Measurements from ENCODE around the gene KIAA0513.

Gene KIAA0513, protein sequence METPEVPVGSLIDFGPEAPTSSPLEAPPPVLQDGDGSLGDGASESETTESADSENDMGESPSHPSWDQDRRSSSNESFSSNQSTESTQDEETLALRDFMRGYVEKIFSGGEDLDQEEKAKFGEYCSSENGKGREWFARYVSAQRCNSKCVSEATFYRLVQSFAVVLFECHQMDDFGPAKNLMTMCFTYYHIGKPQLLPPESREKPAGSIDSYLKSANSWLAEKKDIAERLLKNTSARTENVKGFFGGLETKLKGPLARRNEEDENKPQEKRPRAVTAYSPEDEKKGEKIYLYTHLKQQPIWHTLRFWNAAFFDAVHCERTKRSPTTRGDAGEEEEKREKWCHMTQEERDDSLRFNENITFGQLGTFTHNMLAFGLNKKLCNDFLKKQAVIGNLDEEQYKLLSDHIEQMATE

GRCh38 chr16:85027349-85027957, at the start of gene KIAA0513:
Gene KIAA0513 (plus strand): TSS chr16:85027795. CDS start chr16:85067072, 39,277 bp downstream.
- in situ Hi-C loops (cut with MboI; ENCODE audit: low sequenced_read_pairs) = no loop called here

- in situ Hi-C loops (cut with MboI; ENCODE audit: low sequenced_read_pairs) = loop anchor here (10.0 kb wide), 1 partner anchor 225 kb away; no protein-coding TSS in a partner anchor
Measured at GRCh38 chr16:84979516-84979915, 48.1 kb upstream of the KIAA0513 start.

DNA sequence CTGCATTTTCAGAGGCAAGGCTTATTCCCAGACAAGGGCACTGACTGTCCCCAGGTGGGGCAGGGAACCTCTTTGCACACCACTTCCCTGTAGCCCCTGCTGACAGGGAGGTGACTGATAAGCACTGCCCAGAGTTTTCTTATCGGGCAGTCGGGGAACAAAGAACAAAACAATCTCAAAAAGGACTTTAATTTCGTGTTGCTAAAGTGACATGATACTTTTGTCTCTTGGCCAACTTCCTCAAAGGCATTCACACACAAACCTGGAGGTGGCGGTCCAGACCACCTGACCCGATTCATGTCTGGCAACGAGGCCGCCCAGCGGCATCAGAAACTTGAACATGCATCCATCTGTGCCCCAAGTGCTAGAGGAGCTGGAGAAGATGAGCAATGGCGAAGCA, 45.2 kb upstream of the KIAA0513 start:
- in situ Hi-C loops (cut with MboI; ENCODE audit: low sequenced_read_pairs) = no loop called here

- in situ Hi-C loops (cut with MboI; ENCODE audit: low sequenced_read_pairs) = no loop called here
Measured at GRCh38 chr16:84985079-84986065, 42.2 kb upstream of the KIAA0513 start.

DNA sequence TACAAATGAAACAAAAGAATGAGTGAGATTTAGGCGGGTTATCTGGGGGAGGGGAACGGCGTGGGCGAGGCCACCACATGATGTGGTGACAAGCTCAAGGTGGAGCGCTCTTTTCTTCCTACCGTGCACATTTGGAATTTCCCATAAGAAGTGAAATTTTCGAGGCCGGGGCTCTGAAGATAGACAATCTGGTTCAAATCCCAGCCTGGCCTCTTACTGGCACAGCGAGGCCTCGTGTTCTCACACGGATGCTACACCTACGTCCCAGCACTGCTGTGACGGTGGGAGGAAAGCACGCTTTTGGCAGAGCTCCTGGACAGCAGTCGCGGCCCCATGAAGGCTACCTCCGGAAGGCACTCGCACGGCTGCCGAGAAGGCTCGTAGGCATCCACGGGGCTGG, 41.5 kb upstream of the KIAA0513 start:
- in situ Hi-C loops (cut with MboI; ENCODE audit: low sequenced_read_pairs) = no loop called here

- in situ Hi-C loops (cut with MboI; ENCODE audit: low sequenced_read_pairs) = no loop called here
Measured at GRCh38 chr16:84986879-84987278, 40.7 kb upstream of the KIAA0513 start.

DNA sequence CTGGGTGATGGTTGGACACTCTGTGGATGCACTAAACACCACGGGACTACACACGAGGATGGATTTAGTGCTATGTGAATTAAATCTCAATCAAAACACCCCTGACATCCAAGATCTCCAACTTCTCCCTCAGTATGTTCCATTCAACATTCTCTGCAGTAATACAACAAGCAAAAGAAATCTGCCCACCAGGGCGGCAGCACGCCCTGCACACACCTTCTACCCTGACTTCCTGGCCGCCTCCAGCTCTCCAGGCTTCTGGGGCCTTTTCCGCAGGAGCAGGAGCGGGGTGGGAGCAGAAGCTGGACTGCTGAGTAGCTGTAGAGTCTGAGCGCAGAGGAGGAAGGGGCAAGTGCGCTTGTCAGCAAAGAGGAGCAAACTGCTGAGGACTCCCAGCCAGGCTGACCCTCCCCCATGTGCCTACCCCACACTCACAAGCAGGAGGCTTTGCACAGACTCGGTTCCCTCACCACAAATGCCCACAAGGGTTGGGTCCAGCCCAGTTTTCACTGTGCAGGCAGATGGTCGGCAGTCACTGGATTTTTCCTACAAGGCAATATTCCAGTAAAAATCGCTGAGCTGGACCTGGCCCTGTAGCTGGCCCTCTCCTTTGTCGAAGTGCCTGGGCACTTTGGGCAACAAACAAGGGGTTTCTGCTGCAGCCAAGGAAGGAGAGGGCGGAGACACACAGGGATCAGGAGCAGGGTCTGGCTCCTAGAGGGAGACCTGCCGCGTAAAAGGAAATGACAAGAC, 39.1 kb upstream of the KIAA0513 start:
- in situ Hi-C loops (cut with MboI; ENCODE audit: low sequenced_read_pairs) = no loop called here

DNA sequence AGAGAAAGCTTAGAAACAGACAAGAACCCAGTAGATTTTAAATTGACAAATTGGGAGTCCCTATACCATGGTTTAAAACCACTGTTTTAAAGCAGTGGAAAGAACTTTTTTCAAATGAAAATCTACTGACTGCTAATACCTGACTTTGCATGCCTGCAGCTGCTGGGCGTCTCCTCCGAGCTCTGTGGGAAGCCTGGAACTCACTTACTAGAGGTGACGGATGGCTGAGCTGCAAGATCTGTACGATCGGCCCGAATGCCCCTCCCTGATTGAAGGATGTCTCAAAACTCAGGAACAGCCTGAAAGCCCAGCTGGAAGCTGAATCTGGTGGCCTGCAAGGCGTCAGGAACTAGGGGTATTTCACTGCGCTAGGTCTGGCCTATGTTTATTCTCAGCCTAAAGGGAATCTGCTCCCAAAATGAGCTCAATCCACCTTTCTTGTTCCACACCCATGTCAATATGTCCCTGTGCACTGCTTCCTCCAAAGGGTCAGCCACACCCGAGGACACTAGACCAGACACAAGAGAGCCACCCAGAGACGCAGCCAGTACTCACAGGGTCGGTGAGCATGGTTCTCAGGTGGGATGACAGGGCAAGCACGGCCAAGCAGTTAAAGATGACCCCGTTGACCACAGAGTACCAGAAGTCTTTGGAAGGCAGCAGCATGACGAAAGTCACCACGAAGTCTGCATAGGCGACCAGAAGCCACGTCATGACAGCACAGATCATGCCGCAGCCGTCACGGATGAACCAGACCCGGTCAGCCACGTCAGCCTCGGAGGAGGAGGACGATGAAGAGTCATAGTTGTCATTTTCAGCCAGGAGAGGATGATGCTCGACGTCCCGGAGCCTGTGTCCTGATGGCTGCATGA, 37.6 kb upstream of the KIAA0513 start:
- in situ Hi-C loops (cut with MboI; ENCODE audit: low sequenced_read_pairs) = no loop called here

DNA sequence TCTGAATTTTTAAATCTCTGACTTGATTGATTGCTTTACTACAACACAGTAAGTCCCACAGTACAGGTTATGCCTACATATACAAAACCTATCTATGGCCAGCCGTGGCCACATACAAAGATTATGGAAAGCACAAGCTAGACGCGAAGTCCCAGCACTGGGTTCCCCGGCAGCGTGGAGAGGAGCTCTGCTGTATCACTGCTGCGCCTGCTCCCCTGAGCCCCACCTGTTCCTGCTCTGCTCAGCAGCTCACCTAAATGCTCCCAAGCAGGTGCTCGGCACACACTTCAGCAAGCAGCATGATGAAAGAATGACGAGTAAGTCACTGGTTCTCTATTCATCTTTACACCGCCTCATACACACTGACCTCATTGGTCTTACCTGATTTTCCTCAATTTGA, 36.8 kb upstream of the KIAA0513 start:
- in situ Hi-C loops (cut with MboI; ENCODE audit: low sequenced_read_pairs) = no loop called here

DNA sequence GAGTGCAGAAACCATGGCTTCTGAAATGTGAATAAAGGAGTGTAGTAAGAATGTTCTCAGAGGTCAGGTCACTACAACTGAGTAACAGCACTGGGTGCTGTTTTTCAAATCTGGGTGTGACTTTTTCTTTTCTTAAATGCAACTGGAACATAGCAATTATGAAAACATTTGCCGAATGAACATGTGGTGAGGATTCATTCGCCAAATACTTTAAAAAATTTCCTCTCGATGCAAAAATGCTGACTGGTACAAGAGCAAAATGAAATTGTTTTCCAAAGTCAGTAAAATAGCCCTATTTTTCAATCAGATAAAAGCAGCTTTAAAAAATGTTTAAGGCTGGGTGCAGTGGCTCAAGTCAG, 34.9 kb upstream of the KIAA0513 start:
- in situ Hi-C loops (cut with MboI; ENCODE audit: low sequenced_read_pairs) = no loop called here

GRCh38 chr16:84993926-84994325, 33.7 kb upstream of the KIAA0513 start:
- in situ Hi-C loops (cut with MboI; ENCODE audit: low sequenced_read_pairs) = no loop called here

DNA sequence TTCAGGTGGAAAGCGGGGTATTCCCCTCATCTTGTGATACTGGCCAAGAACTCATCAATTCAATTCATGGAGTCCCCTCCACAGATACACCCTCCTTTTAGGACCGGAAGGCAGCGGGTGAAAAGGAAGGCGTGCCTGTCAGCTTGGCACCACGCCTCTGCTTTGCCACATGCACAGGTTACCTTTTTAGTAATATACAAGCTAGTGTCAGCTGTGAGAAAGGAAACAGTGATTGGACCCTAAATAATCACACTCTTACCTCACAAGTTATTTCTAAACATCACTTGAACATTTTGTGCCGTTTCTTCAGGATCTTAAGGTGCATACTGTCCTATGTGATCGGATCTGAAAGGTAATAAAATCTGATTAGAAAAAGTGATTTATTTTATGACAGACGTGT, 31.9 kb upstream of the KIAA0513 start:
- in situ Hi-C loops (cut with MboI; ENCODE audit: low sequenced_read_pairs) = no loop called here

GRCh38 chr16:84996365-84996764, 31.2 kb upstream of the KIAA0513 start:
- in situ Hi-C loops (cut with MboI; ENCODE audit: low sequenced_read_pairs) = no loop called here

DNA sequence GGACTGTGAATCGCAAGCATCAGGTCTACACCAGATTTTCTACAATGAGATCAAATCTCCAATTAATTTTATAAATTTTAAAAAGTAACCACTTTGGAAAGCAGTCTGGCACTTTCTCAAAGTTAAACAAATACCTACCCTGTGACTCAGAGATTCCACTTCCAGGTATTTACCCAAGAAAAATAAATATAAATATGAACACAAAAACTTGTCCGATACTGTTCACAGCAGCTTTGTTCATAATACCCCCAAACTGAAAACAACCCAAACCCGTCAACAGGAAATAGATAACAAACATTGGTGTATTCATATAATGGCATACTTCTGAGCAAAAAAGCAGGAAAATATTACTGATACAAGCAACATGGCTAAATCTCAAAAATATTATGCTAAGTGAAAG, 28.4 kb upstream of the KIAA0513 start:
- in situ Hi-C loops (cut with MboI; ENCODE audit: low sequenced_read_pairs) = no loop called here

DNA sequence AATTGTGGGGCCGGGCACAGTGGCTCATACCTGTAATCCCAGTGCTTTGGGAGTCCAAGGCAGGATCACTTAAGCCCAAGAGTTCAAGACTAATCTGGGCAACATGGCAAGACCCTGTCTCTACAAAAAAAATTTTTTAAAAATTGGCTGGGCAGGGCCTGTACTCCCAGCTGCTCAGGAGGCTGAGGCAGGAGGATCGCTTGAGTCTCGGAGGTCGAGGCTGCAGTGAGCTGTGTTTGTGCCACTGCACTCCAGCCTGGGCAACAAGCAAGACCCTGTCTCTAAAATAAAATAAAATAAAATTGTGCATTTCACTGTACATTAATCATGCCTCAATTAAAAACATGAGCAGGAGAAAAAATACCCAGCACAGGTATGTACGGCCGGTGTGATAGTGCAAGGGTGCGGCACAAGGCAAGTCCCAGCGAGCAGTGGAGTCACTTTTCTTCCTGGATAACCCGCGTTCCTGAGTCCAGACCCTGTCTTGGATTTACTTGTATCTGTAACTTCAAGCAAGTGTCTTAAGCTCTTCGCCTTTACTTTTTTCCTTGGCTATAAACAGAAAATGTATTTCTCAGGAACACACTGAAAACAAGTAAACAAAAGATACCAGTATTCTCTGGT, 27.6 kb upstream of the KIAA0513 start:
- in situ Hi-C loops (cut with MboI; ENCODE audit: low sequenced_read_pairs) = no loop called here

GRCh38 chr16:85002099-85002541, 25.5 kb upstream of the KIAA0513 start:
- in situ Hi-C loops (cut with MboI; ENCODE audit: low sequenced_read_pairs) = no loop called here

DNA sequence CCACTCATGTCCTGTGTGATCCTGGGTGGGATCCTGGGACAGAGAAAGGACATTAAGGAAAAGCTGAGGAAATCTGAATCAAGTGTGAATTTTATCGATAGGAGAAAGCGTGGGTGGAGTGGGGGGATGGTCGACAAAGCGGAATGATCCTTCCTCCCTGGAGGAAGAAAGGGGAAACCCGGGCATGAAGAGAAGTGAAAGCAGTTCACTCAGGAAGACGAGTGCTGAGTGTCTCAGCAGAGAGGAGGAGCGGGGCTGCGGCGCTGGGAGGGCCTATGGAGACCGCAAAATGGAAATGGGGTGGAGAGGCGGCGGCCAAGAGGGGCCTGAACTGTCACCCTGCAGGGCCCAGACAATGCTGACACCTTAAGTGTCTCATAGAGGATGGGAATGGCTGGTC, 25.0 kb upstream of the KIAA0513 start:
- in situ Hi-C loops (cut with MboI; ENCODE audit: low sequenced_read_pairs) = no loop called here

GRCh38 chr16:85003076-85003475, 24.5 kb upstream of the KIAA0513 start:
- in situ Hi-C loops (cut with MboI; ENCODE audit: low sequenced_read_pairs) = no loop called here

All from HL-60/S4 treated with retinoic acid at 250 ng/mL for 4 days and 3 days (cell line).